ENCODE data around the gene TPST1. TPM values are rescaled to one million over a fixed set of nuclear protein-coding genes. Genes with fewer than 3 reads are reported as not detected.

TPST1 gene
- total RNA-seq, 4 donors from 2014 or later = 9.6 to 22.4 (median 14.4) TPM

GRCh38 chr7:66336760-66337159 lies 131.6 kb downstream of the TPST1 start:
- TF ChIP-seq POLR2A (IDR thresholded peaks at IDR 0.05; ENCODE audit: low read depth) (no peak), POLR2AphosphoS5 (IDR thresholded peaks at IDR 0.05) (no peak), EP300 (IDR thresholded peaks at IDR 0.05) (no peak)
- TF ChIP-seq, protein P1, sequence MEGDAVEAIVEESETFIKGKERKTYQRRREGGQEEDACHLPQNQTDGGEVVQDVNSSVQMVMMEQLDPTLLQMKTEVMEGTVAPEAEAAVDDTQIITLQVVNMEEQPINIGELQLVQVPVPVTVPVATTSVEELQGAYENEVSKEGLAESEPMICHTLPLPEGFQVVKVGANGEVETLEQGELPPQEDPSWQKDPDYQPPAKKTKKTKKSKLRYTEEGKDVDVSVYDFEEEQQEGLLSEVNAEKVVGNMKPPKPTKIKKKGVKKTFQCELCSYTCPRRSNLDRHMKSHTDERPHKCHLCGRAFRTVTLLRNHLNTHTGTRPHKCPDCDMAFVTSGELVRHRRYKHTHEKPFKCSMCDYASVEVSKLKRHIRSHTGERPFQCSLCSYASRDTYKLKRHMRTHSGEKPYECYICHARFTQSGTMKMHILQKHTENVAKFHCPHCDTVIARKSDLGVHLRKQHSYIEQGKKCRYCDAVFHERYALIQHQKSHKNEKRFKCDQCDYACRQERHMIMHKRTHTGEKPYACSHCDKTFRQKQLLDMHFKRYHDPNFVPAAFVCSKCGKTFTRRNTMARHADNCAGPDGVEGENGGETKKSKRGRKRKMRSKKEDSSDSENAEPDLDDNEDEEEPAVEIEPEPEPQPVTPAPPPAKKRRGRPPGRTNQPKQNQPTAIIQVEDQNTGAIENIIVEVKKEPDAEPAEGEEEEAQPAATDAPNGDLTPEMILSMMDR (IDR thresholded peaks at IDR 0.05) = no peak
- no peaks in the 10 kb centered on the region for H3K36me3 ChIP-seq
- no peak overlapping the region for H3K4me3 ChIP-seq
- DNase-seq (ENCODE audit: extremely low spot score) = no peak
- intact Hi-C loops (cut with DNase I) = no loop called here
- peaks cover 0 to 5% (median 0%) of the 10 kb centered on the region in 4 donors for H3K9me3 ChIP-seq
- no peak overlapping the region for H3K27ac ChIP-seq (replicated peaks in 1 of 4)
- no peaks in the 10 kb centered on the region for H3K4me1 ChIP-seq
- H3K27me3 ChIP-seq = no peaks in the 10 kb centered on the region

DNA sequence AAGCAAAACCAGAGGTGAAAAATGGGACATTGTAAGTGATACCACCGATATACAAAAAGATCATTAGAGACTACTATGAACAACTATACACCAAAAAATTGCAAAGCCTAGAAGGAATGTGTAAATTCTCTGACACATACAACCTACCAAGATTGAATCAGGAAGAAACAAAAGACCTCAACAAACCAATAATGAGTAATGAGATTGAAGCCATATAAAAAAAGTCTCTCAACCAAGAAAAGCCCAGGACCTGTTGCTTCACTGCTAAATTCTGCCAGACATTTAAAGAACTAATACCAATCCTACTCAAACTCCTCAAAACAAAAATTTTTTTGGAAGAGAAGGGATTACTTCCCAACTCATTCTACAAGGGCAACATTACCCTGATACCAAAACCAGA lies 134.0 kb downstream of the TPST1 start:
- no peaks in the 10 kb centered on the region for H3K4me1 ChIP-seq
- 100% methylated on average over 1 of the region's 1 CpG for WGBS
- no peak overlapping the region for H3K4me3 ChIP-seq
- H3K36me3 ChIP-seq = no peaks in the 10 kb centered on the region
- peaks cover 0 to 5% (median 0%) of the 10 kb centered on the region in 4 donors for H3K9me3 ChIP-seq
- no peaks in the 10 kb centered on the region for H3K27me3 ChIP-seq
- no peak for DNase-seq (ENCODE audit: extremely low spot score)
- TF ChIP-seq POLR2AphosphoS5 (IDR thresholded peaks at IDR 0.05) (no peak), EP300 (IDR thresholded peaks at IDR 0.05) (no peak)
- no peak overlapping the region for H3K27ac ChIP-seq (replicated peaks in 1 of 4)
- intact Hi-C loops (cut with DNase I) = no loop called here

- WGBS = 94% methylated on average over 1 of the region's 1 CpG
- Histone ChIP-seq H3K4me1 (peaks cover 0 to 3% (median 0%) of the 10 kb centered on the region in 4 donors), H3K27me3 (no peaks in the 10 kb centered on the region), H3K27ac (replicated peaks in 1 of 4) (no peak overlapping the region), H3K4me3 (no peak overlapping the region), H3K9me3 (peaks cover 0 to 3% (median 0%) of the 10 kb centered on the region in 4 donors), H3K36me3 (no peaks in the 10 kb centered on the region)
- intact Hi-C loops (cut with DNase I) = no loop called here
- TF ChIP-seq POLR2A (IDR thresholded peaks at IDR 0.05; ENCODE audit: low read depth) (no peak), POLR2AphosphoS5 (IDR thresholded peaks at IDR 0.05) (no peak), EP300 (IDR thresholded peaks at IDR 0.05) (no peak)
- TF ChIP-seq, protein P1 (IDR thresholded peaks at IDR 0.05) = no peak
- DNase-seq (ENCODE audit: extremely low spot score) = no peak
These were observed 139.0 kb downstream of the TPST1 start for GRCh38 chr7:66344166-66344565.

- Histone ChIP-seq H3K4me1 (peaks cover 0 to 10% (median 4%) of the 10 kb centered on the region in 4 donors), H3K4me3 (no peak overlapping the region), H3K27ac (replicated peaks in 1 of 4) (peak overlapping the region in 1 of 4 donors; percentile 14), H3K27me3 (no peaks in the 10 kb centered on the region), H3K9me3 (peaks cover 0 to 3% (median 0%) of the 10 kb centered on the region in 4 donors), H3K36me3 (no peaks in the 10 kb centered on the region)
- TF ChIP-seq, protein P1 (IDR thresholded peaks at IDR 0.05) = no peak
- TF ChIP-seq EP300 (IDR thresholded peaks at IDR 0.05) (no peak), POLR2A (IDR thresholded peaks at IDR 0.05; ENCODE audit: low read depth) (no peak), POLR2AphosphoS5 (IDR thresholded peaks at IDR 0.05) (no peak)
- intact Hi-C loops (cut with DNase I) = no loop called here
- DNase-seq (ENCODE audit: extremely low spot score) = no peak
- WGBS = 48% methylated on average over 4 of the region's 4 CpGs
These were observed 143.4 kb downstream of the TPST1 start for GRCh38 chr7:66348531-66348930.

GRCh38 chr7:66348959-66349358 lies 143.8 kb downstream of the TPST1 start:
- intact Hi-C loops (cut with DNase I) = no loop called here
- no peak overlapping the region for H3K4me3 ChIP-seq
- 79% methylated on average over 6 of the region's 6 CpGs for WGBS
- peaks cover 0 to 3% (median 0%) of the 10 kb centered on the region in 4 donors for H3K9me3 ChIP-seq
- peaks cover 0 to 10% (median 4%) of the 10 kb centered on the region in 4 donors for H3K4me1 ChIP-seq
- H3K27me3 ChIP-seq = no peaks in the 10 kb centered on the region
- no peak for DNase-seq (ENCODE audit: extremely low spot score)
- H3K27ac ChIP-seq (replicated peaks in 1 of 4) = no peak overlapping the region
- H3K36me3 ChIP-seq = no peaks in the 10 kb centered on the region
- no peak for TF ChIP-seq EP300 (IDR thresholded peaks at IDR 0.05)
- no peak for TF ChIP-seq POLR2AphosphoS5 (IDR thresholded peaks at IDR 0.05)
- TF ChIP-seq, protein P1 (IDR thresholded peaks at IDR 0.05) = no peak
- no peak for TF ChIP-seq POLR2A (IDR thresholded peaks at IDR 0.05; ENCODE audit: low read depth)
